ENCODE results near the gene LRBA. TPM values are rescaled to one million over a fixed set of nuclear protein-coding genes. Genes with fewer than 3 reads are reported as not detected.

LRBA gene
- total and polyA plus RNA-seq, 2 of the 4 experiments (the other 2 are of a cell fraction), result 10.2 to 51.6 TPM

DNA sequence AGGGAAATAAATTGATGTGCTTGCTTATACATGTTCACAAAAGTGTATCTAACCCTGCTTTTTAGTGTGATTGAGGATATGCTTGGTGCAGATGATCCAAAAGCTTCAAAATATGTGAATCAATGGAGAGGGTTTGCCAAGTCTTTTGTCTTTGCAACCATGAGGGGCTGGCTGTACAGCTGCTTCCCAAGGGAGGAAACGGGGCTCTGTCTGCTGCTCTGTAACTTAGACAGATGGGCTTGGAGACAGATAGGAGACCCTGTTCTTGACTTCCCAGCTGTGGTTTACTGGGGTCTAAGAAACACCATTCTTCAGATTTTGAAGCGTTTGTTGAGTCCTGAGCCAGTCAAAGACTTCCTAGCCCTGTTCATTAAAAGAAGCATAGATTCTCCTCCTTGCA, 784.5 kb downstream of the LRBA start:
- Histone ChIP-seq H2AK5ac (ENCODE audit: low read depth, low read length) (peak overlapping the region; percentile 92), H4K91ac (ENCODE audit: insufficient read depth, low read depth, low read length) (peak overlapping the region; percentile 97), H3K27ac (ENCODE audit: insufficient read depth, low read length) (peak overlapping the region; percentile 75), H3K4me3 (ENCODE audit: insufficient read depth, low read depth, low read length) (no peak overlapping the region), H3K56ac (ENCODE audit: extremely low read depth, insufficient read depth, low read length) (peak overlapping the region; percentile 78), H3K14ac (replicated peaks; ENCODE audit: low read depth, low read length) (peak overlapping the region; percentile 93), H2AK9ac (replicated peaks; ENCODE audit: low read depth, low read length, poor library complexity) (peak overlapping the region; percentile 38), H3K4ac (ENCODE audit: low read depth, low read length) (peak overlapping the region; percentile 94), H3K4me1 (ENCODE audit: control insufficient read depth, insufficient read depth, low read length) (peaks cover 30% of the 10 kb centered on the region), H3K9me3 (ENCODE audit: control insufficient read depth, insufficient read depth, low read length) (no peaks in the 10 kb centered on the region), H4K5ac (ENCODE audit: low read depth, low read length) (peak overlapping the region; percentile 96), H3K4me2 (ENCODE audit: low read depth, low read length) (no peak overlapping the region), H2BK20ac (ENCODE audit: low read depth, low read length) (peak overlapping the region; percentile 99), H2AFZ (replicated peaks; ENCODE audit: low read length, poor library complexity) (peak overlapping the region; percentile 58), H3K9ac (ENCODE audit: low read depth, low read length) (peak overlapping the region; percentile 5; the same call in 1 of the 2 replicates), H3K79me1 (ENCODE audit: low read depth in 1 of 2, low read length in 2 of 2) (peaks cover 23 to 57% of the 10 kb centered on the region in 2 experiments), H3K9me1 (ENCODE audit: insufficient read depth, low read length) (peaks cover 30% of the 10 kb centered on the region), H3K18ac (ENCODE audit: low read depth, low read length) (peak overlapping the region; percentile 87), H4K20me1 (ENCODE audit: insufficient read depth, low read length) (no peaks in the 10 kb centered on the region), H3K27me3 (ENCODE audit: control insufficient read depth, insufficient read depth, low read length) (no peaks in the 10 kb centered on the region), H2BK15ac (ENCODE audit: low read depth, low read length) (peak overlapping the region; percentile 93; the same call in 2 of the 3 replicates), H3K23ac (ENCODE audit: low read depth, low read length) (peak overlapping the region; percentile 96), H2BK120ac (ENCODE audit: low read depth, low read length) (peak overlapping the region; percentile 97), H2BK5ac (ENCODE audit: low read depth, low read length, poor library complexity, severe bottlenecking) (peak overlapping the region; percentile 100), H3K36me3 (ENCODE audit: control insufficient read depth, insufficient read depth, low read length) (peaks cover 4% of the 10 kb centered on the region; the same call in 1 of the 2 replicates), H4K8ac (ENCODE audit: low read depth in 2 of 2, low read length in 2 of 2) (peak overlapping the region; percentile 46 to 87)
- in situ Hi-C loops (cut with MboI; ENCODE audit: low sequenced_read_pairs) (no loop called here), intact Hi-C loops (cut with micrococcal nuclease) (no loop called here), dilution Hi-C loops (cut with HindIII; ENCODE audit: low sequenced_read_pairs, unreplicated experiment) (no loop called here)
- ChIA-PET CTCF (interaction anchor here (0.8 to 2.1 kb wide), 4 partner anchors 12 to 224 kb away, joined by 3 to 11 read pairs (median 4); no protein-coding TSS in a partner anchor), POLR2A (ENCODE audit: unreplicated experiment) (no interaction called here)
- DNase-seq (no peak), ATAC-seq (ENCODE audit: low read depth) (no peak)
- no CpG with 5 or more reads among the region's 2 CpGs for WGBS, 2 experiments (ENCODE audit: extremely low coverage in 2 of 2, insufficient read length in 1 of 2)
- TF ChIP-seq CHD1 (IDR thresholded peaks at IDR 0.05; ENCODE audit: low read depth, low read length), result no peak
- TF ChIP-seq RAD21 (IDR thresholded peaks at IDR 0.05; ENCODE audit: low read length), result no peak
- no peak for TF ChIP-seq RFX5 (IDR thresholded peaks at IDR 0.05; ENCODE audit: low read depth, low read length)
- no peak for TF ChIP-seq MXI1 (IDR thresholded peaks at IDR 0.05; ENCODE audit: borderline replicate concordance, low read depth, low read length)
- no peak for TF ChIP-seq POLR2A (IDR thresholded peaks at IDR 0.05; ENCODE audit: low read depth, low read length)
- no peak for TF ChIP-seq MAZ (IDR thresholded peaks at IDR 0.05; ENCODE audit: borderline replicate concordance, low read depth, low read length)
- no peak for TF ChIP-seq CEBPB (IDR thresholded peaks at IDR 0.05; ENCODE audit: low read depth, low read length)
- TF ChIP-seq, protein P1, sequence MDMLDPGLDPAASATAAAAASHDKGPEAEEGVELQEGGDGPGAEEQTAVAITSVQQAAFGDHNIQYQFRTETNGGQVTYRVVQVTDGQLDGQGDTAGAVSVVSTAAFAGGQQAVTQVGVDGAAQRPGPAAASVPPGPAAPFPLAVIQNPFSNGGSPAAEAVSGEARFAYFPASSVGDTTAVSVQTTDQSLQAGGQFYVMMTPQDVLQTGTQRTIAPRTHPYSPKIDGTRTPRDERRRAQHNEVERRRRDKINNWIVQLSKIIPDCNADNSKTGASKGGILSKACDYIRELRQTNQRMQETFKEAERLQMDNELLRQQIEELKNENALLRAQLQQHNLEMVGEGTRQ (IDR thresholded peaks at IDR 0.05; ENCODE audit: low read depth, low read length), result no peak
- TF ChIP-seq FOS (IDR thresholded peaks at IDR 0.05; ENCODE audit: low read depth, low read length), result no peak
- TF ChIP-seq, protein P2, sequence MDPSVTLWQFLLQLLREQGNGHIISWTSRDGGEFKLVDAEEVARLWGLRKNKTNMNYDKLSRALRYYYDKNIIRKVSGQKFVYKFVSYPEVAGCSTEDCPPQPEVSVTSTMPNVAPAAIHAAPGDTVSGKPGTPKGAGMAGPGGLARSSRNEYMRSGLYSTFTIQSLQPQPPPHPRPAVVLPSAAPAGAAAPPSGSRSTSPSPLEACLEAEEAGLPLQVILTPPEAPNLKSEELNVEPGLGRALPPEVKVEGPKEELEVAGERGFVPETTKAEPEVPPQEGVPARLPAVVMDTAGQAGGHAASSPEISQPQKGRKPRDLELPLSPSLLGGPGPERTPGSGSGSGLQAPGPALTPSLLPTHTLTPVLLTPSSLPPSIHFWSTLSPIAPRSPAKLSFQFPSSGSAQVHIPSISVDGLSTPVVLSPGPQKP (IDR thresholded peaks at IDR 0.05; ENCODE audit: borderline replicate concordance, low read depth, low read length), result no peak
- TF ChIP-seq SMC3 (IDR thresholded peaks at IDR 0.05; ENCODE audit: low read depth, low read length), result no peak
- no peak for TF ChIP-seq RCOR1 (IDR thresholded peaks at IDR 0.05; ENCODE audit: insufficient replicate concordance, low read length)
- TF ChIP-seq, protein P3, sequence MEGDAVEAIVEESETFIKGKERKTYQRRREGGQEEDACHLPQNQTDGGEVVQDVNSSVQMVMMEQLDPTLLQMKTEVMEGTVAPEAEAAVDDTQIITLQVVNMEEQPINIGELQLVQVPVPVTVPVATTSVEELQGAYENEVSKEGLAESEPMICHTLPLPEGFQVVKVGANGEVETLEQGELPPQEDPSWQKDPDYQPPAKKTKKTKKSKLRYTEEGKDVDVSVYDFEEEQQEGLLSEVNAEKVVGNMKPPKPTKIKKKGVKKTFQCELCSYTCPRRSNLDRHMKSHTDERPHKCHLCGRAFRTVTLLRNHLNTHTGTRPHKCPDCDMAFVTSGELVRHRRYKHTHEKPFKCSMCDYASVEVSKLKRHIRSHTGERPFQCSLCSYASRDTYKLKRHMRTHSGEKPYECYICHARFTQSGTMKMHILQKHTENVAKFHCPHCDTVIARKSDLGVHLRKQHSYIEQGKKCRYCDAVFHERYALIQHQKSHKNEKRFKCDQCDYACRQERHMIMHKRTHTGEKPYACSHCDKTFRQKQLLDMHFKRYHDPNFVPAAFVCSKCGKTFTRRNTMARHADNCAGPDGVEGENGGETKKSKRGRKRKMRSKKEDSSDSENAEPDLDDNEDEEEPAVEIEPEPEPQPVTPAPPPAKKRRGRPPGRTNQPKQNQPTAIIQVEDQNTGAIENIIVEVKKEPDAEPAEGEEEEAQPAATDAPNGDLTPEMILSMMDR (conservative IDR thresholded peaks at IDR 0.05; ENCODE audit: low read depth, low read length), result no peak
- no peak for TF ChIP-seq MAFK (IDR thresholded peaks at IDR 0.05; ENCODE audit: low read depth, low read length)
- no peak for TF ChIP-seq NFE2L2 (IDR thresholded peaks at IDR 0.05; ENCODE audit: low read depth, low read length)
- no peak for TF ChIP-seq BHLHE40 (IDR thresholded peaks at IDR 0.05; ENCODE audit: low read depth, low read length)
- BruUV-seq (replicated peaks), result no TSS peak
